HEK293T (cell line): ENCODE measurements around the gene SERPINA3.
"Not testable (repeated sequence)": the region's sequence is repeated elsewhere in the genome, so short reads cannot be mapped to it uniquely, and the experiment has no call there.

Experiments used
- CTCF ChIA-PET: fragments of 350-600 bp; formaldehyde crosslinking; extraction: SDS; loops from one replicate; lab custom pipeline; 2021; ENCODE audit warnings: antibody characterized with exemption, inconsistent platforms; lab: Yijun Ruan, JAX
- POLR2A ChIA-PET: fragments of 350-600 bp; formaldehyde crosslinking; extraction: SDS; loops from one replicate; lab custom pipeline; 2020; ENCODE audit warnings: antibody characterized with exemption, inconsistent platforms; lab: Yijun Ruan, JAX
- DNase-seq: peaks from one replicate; pipeline ENCODE4 v3.0.0; 2012; ENCODE audit warnings: mixed read lengths; ENCODE audit errors: extremely low spot score
- ARNT ChIP-seq: fragments of 450-650 bp; IDR thresholded peaks from 2 replicates; pipeline ENCODE4 v1.6.1; 2017; ENCODE audit warnings: mild to moderate bottlenecking
- BHLHE40 ChIP-seq: fragments of 450-650 bp; IDR thresholded peaks from 2 replicates; pipeline ENCODE4 v1.6.1; 2016; ENCODE audit warnings: mild to moderate bottlenecking, moderate library complexity, borderline replicate concordance
- CTBP1 ChIP-seq: fragments of 450-650 bp; IDR thresholded peaks from 2 replicates; pipeline ENCODE4 v1.6.1; 2016; ENCODE audit warnings: borderline replicate concordance
- ELF4 ChIP-seq: fragments of 450-650 bp; IDR thresholded peaks from 2 replicates; pipeline ENCODE4 v1.6.1; 2017; ENCODE audit warnings: antibody characterized with exemption
- FOXA1 ChIP-seq: fragments of 450-650 bp; IDR thresholded peaks from 2 replicates; pipeline ENCODE4 v1.6.1; 2016; ENCODE audit warnings: mild to moderate bottlenecking
- FOXK2 ChIP-seq: fragments of 450-650 bp; IDR thresholded peaks from 2 replicates; pipeline ENCODE4 v1.6.1; 2016; ENCODE audit warnings: mild to moderate bottlenecking
- FOXM1 ChIP-seq: fragments of 450-650 bp; IDR thresholded peaks from 2 replicates; pipeline ENCODE4 v1.6.1; 2017; ENCODE audit warnings: mild to moderate bottlenecking, borderline replicate concordance
- HDGF ChIP-seq: fragments of 450-650 bp; IDR thresholded peaks from 2 replicates; pipeline ENCODE4 v1.6.1; 2017; ENCODE audit warnings: antibody characterized with exemption, borderline replicate concordance
- L3MBTL2 ChIP-seq: fragments of 450-650 bp; conservative IDR thresholded peaks from 2 replicates; pipeline ENCODE4 v1.6.1; 2016; ENCODE audit warnings: mild to moderate bottlenecking
- LEF1 ChIP-seq: fragments of 450-650 bp; IDR thresholded peaks from 2 replicates; pipeline ENCODE4 v1.6.1; 2017; ENCODE audit warnings: mild to moderate bottlenecking, borderline replicate concordance
- NFRKB ChIP-seq: fragments of 450-650 bp; IDR thresholded peaks from 2 replicates; pipeline ENCODE4 v1.6.1; 2016; ENCODE audit warnings: mild to moderate bottlenecking, moderate library complexity
- SP1 ChIP-seq: fragments of 450-650 bp; IDR thresholded peaks from 2 replicates; pipeline ENCODE4 v1.6.1; 2017
- SUZ12 ChIP-seq: fragments of 450-650 bp; IDR thresholded peaks from 2 replicates; pipeline ENCODE4 v1.6.1; 2016; ENCODE audit warnings: mild to moderate bottlenecking
- TARDBP ChIP-seq: fragments of 450-650 bp; IDR thresholded peaks from 2 replicates; pipeline ENCODE4 v1.6.1; 2016
- ZNF384 ChIP-seq: fragments of 450-650 bp; IDR thresholded peaks from 2 replicates; pipeline ENCODE4 v1.6.1; 2016
- TF ChIP-seq, protein P1 (sequence below): fragments of 450-650 bp; IDR thresholded peaks from 2 replicates; pipeline ENCODE4 v1.6.1; 2016

Gene SERPINA3

DNA sequence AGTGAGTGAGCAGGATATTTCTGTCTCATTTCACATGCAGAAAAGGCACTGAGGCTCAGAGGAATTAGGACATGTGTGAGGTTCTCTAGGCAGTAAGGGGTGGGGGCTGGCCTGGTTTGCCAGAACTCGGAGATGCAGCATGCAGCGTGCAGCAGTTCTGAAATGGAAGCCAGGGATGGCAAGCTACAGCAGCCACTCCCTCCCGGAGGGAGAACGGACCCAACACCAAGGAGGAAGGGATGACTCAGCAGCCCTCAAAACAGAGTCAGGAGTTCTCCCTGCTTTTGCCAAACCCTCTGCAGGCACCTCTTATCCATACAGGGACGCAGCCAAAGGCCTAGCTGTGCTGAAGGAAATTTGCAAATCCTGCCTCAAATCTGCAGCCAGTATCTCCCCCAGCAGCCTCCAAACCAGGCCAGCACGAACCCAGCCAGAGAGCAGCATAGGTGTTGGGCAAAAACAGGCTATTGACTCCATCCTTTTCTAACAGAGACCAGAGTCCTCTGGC lies 10.3 kb upstream of the SERPINA3 start:
- CTCF ChIA-PET: no interaction called here
- no peak for DNase-seq
- TF ChIP-seq FOXK2 (no peak), ARNT (no peak), L3MBTL2 (no peak), HDGF (no peak), BHLHE40 (no peak), FOXA1 (no peak), NFRKB (no peak), SP1 (no peak), ELF4 (no peak), LEF1 (no peak), SUZ12 (no peak), ZNF384 (no peak), CTBP1 (no peak)
- TF ChIP-seq, protein P1, sequence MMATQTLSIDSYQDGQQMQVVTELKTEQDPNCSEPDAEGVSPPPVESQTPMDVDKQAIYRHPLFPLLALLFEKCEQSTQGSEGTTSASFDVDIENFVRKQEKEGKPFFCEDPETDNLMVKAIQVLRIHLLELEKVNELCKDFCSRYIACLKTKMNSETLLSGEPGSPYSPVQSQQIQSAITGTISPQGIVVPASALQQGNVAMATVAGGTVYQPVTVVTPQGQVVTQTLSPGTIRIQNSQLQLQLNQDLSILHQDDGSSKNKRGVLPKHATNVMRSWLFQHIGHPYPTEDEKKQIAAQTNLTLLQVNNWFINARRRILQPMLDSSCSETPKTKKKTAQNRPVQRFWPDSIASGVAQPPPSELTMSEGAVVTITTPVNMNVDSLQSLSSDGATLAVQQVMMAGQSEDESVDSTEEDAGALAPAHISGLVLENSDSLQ: no peak
- POLR2A ChIA-PET: no interaction called here

DNA sequence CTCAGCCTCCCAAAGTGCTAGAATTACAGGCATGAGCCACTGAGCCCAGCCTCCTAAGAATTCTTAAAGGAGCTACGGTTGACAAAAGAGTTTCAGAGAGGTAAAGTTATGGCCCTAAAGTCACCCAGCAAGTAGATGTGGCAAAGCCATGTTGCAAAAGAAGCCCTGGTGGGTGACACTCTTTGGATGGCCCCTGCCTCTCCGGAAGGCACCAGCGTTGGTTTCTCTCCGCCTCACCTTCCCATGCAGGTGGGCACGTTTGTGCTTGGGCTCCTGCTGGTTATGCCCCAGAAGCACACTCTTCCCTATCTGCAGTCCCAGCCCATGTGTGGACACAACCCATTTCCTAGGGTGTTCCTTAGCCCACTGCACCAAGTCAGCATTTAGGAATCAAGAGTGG lies 9.5 kb upstream of the SERPINA3 start:
- ChIA-PET POLR2A (no interaction called here), CTCF (no interaction called here)
- no peak for TF ChIP-seq ARNT
- no peak for TF ChIP-seq LEF1
- no peak for TF ChIP-seq ELF4
- no peak for TF ChIP-seq L3MBTL2
- TF ChIP-seq FOXA1: no peak
- TF ChIP-seq BHLHE40: no peak
- TF ChIP-seq, protein P1: no peak
- no peak for TF ChIP-seq SP1
- no peak for TF ChIP-seq FOXK2
- TF ChIP-seq FOXM1: no peak
- TF ChIP-seq CTBP1: no peak
- TF ChIP-seq NFRKB: no peak
- no peak for TF ChIP-seq SUZ12
- no peak for TF ChIP-seq TARDBP
- TF ChIP-seq HDGF: no peak
- no peak for TF ChIP-seq ZNF384
- no peak for DNase-seq

DNA sequence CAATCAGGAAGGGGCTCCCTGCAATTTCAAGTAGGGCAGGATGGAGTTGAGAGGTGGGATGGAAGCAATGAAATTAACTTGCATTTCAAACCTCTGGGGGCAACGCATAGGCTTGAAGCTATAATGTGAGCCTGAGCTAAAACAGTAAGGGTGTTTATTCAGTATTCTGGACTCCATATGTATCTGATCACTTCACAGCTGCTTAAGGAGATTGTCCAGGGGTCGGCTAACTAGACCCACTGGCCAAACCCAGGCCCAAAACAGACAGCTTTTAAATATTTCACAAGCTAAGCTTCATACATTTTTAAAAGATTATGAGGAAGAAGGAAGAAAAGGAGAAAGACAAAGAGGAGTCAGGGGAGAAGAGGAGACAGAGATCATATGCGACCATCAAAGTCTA lies 6.8 kb upstream of the SERPINA3 start:
- POLR2A ChIA-PET: no interaction called here
- CTCF ChIA-PET: interaction anchor here (0.7 kb wide), 1 partner anchor 24 kb away, joined by 4 read pairs; no protein-coding TSS in a partner anchor
- DNase-seq: no peak
- TF ChIP-seq, protein P1: no peak
- TF ChIP-seq L3MBTL2 (no peak), BHLHE40 (no peak)

DNA sequence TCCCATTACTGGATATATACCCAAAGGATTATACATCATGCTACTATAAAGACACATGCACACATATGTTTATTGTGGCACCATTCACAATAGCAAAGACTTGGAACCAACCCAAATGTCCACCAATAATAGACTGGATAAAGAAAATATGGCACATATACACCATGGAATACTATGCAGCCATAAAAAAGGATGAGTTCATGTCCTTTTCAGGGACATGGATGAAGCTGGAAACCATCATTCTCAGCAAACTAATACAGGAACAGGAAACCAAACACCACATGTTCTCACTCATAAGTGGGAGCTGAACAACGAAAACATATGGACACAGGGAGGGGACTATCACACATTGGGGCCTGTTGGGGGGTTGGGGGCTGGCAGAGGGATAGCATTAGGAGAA lies 3.2 kb upstream of the SERPINA3 start:
- POLR2A ChIA-PET, CTCF ChIA-PET, DNase-seq: not testable (repeated sequence)

DNA sequence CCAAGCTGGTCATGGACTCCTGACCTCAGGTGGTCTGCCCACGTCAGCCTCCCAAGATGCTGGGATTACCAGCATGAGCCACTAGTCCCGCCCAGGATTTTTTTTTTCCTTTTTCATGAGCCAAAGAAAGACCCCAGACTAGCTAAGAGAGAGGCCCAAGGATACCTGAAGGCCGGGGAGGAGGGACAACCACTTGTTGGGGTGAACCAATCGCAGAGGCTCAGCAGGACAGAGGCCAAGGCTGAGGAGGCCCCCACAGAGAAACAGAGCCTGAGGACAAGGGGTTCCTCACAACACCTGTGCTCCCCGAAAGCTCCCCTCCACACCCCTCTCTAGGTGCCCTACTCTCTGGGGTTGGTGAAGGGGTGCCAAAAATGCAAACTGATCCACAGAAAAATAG lies 1.0 kb upstream of the SERPINA3 start:
- CTCF ChIA-PET: no interaction called here
- POLR2A ChIA-PET: no interaction called here
- TF ChIP-seq NFRKB (no peak), FOXA1 (no peak), LEF1 (no peak), CTBP1 (no peak)
- no peak for DNase-seq

DNA sequence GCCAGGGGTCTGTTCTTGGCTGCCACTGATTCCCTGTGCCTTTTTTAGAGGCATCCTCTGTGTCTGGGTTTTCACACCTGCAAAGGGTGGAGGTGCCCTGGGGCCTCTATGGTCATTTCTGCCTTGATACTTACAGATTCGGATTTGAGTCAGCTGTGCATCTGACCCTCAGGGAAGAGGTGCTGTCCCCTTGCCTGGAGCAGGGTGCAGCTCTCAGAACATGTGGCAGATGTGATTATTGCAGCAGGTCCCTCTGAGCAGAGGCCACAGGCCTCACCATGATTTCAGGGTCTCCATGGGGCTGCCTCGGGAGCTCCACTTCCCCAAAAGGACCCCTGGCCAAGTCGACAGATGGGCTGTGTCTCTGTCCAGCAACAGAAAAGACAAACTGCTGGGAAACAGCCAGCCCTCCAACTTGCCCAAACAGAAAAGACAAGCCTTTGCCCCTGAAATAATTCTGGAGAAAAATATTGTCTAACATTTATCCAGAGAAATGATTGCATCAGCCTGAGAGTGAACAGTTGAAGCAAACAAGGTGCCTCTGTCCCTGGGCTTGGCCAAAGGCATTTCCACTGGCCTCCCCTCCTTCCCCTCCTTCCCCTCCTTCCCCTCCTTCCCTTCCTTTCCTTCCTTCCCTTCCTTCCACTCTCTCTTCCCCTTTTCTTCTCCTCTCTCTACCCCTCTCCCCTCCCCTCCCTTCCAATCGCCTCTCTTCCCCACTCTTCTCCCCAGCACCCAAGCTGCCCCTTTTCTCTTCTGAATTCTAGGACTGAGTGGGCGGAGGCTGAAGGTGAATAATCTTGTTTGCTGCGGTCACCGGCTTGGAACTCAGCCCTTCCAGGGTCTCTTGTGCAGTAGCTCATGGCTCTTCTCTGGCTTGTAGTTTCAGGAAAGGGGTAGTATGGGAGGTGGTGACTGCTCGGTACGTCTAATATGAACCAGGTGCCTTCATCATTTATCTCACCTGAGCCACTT lies 676 bp downstream of the SERPINA3 start:
- no peak for DNase-seq
- TF ChIP-seq FOXK2 (no peak), TARDBP (no peak), ELF4 (no peak), CTBP1 (no peak), SUZ12 (no peak), LEF1 (no peak), ZNF384 (no peak), FOXM1 (no peak), SP1 (no peak), NFRKB (no peak), FOXA1 (no peak), HDGF (no peak), ARNT (no peak), BHLHE40 (no peak), L3MBTL2 (no peak)
- TF ChIP-seq, protein P1: no peak
- ChIA-PET CTCF (interaction anchor here (0.6 kb wide), 1 partner anchor 433 kb away, joined by 3 read pairs; no protein-coding TSS in a partner anchor), POLR2A (no interaction called here)
